Measurements from ENCODE around the gene SMAD7. TPM values are rescaled to one million over a fixed set of nuclear protein-coding genes. Genes with fewer than 3 reads are reported as not detected.

The SMAD7 gene
- total RNA-seq, 4 donors from 2014 or later = 22.5 to 54.9 (median 40.0) TPM

DNA sequence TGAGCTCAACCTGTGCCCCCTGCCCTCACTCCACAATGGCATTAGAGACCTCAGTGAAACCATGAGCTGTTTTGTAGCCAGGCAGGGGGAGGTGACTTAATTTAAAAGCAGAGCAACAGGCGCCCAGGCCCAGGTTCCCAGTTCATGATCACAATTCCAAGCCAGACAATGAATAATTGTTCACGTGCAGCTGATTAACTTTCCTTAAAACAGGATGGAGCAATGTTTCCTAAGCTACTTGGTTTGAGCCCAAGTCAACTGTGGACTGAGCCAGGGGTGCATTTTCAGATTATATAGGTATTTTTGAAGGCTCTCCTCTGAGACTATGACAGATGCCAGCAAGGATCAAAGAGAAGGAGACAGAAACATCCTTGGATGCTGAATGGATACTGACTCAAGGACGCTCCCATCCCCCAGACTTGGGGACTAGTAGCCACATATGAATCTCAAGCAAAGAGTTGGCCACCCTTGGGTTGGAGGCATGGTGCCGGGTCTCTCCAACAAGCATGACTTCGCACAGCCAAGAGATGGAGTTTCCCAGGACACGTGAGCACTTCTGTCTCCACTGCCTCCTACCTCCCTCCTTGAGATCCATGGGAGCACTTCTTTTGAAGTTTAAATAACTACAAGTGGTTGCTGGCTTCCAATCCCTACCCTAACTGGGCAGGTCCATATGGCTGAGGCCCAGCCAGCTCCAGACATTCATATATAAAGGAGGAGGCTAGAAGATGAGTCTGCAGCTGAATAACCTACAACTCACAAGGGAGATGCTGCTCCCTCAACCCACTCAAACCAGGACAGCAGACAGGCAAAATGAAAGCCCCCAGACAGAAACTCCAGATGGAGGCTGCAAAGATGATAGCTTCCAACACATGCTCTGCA, 12.7 kb downstream of the SMAD7 start:
- H3K27me3 ChIP-seq = no peaks in the 10 kb centered on the region

DNA sequence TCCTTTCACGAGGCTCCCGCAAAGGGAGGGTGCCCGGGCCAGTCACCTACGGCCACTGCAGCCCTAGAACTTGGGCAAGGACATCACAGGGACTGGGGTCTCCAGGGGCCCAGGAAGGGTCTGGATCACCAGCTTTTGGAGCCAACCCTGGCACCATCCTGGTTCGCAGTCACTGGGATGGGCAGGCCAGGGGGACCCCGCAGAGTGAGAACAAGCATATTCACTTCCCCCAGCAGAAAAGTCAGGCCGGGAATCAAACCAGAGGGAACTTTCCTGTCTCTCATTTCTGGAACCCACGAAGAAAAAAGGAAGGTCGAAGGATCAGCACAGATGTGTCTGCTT, 15.4 kb downstream of the SMAD7 start:
- intact Hi-C loops (cut with DNase I) = no loop called here
- Histone ChIP-seq H3K4me1 (peaks cover 100% of the 10 kb centered on the region in 4 donors), H3K4me3 (peak overlapping the region in 3 of 4 donors; percentile 11 to 17 (median 11))

More for the DNA sequence above, 12.7 kb downstream of the SMAD7 start:
- H3K4me3 ChIP-seq = peak overlapping the region; percentile 40 to 50 (median 42)
- WGBS = 60% methylated on average over 6 of the region's 6 CpGs
- peaks cover 0 to 24% (median 7%) of the 10 kb centered on the region in 4 donors for H3K36me3 ChIP-seq
- H3K9me3 ChIP-seq = no peaks in the 10 kb centered on the region
- no peak for DNase-seq (ENCODE audit: extremely low spot score)
- peaks cover 100% of the 10 kb centered on the region in 4 donors for H3K4me1 ChIP-seq
- TF ChIP-seq POLR2AphosphoS5 (IDR thresholded peaks at IDR 0.05) = no peak
- TF ChIP-seq EP300 (IDR thresholded peaks at IDR 0.05) = no peak
- TF ChIP-seq POLR2A (IDR thresholded peaks at IDR 0.05; ENCODE audit: low read depth) = no peak
- TF ChIP-seq CTCF (IDR thresholded peaks at IDR 0.05) = no peak
- intact Hi-C loops (cut with DNase I) = no loop called here
- H3K27ac ChIP-seq (replicated peaks in 1 of 4) = peak overlapping the region; percentile 90 to 99 (median 98)

GRCh38 chr18:48934723-48935432, 15.9 kb downstream of the SMAD7 start:
- no peak for DNase-seq (ENCODE audit: extremely low spot score)
- peaks cover 0 to 5% (median 0%) of the 10 kb centered on the region in 4 donors for H3K36me3 ChIP-seq
- TF ChIP-seq CTCF (IDR thresholded peaks at IDR 0.05) = no peak
- TF ChIP-seq EP300 (IDR thresholded peaks at IDR 0.05) = no peak
- TF ChIP-seq POLR2AphosphoS5 (IDR thresholded peaks at IDR 0.05) = no peak
- no peak for TF ChIP-seq POLR2A (IDR thresholded peaks at IDR 0.05; ENCODE audit: low read depth)
- peak overlapping the region; percentile 11 to 40 (median 14) for H3K4me3 ChIP-seq
- no peaks in the 10 kb centered on the region for H3K27me3 ChIP-seq
- intact Hi-C loops (cut with DNase I) = no loop called here
- 36% methylated on average over 12 of the region's 14 CpGs for WGBS
- peaks cover 100% of the 10 kb centered on the region in 4 donors for H3K4me1 ChIP-seq
- H3K9me3 ChIP-seq = no peaks in the 10 kb centered on the region
- peak overlapping the region; percentile 83 to 97 (median 88) for H3K27ac ChIP-seq (replicated peaks in 1 of 4)

More for the DNA sequence above, 15.4 kb downstream of the SMAD7 start:
- Histone ChIP-seq H3K9me3 (no peaks in the 10 kb centered on the region), H3K36me3 (peaks cover 0 to 5% (median 0%) of the 10 kb centered on the region in 4 donors), H3K27ac (replicated peaks in 1 of 4) (peak overlapping the region; percentile 83 to 97 (median 88)), H3K27me3 (no peaks in the 10 kb centered on the region)
- no peak for TF ChIP-seq CTCF (IDR thresholded peaks at IDR 0.05)
- no peak for TF ChIP-seq POLR2A (IDR thresholded peaks at IDR 0.05; ENCODE audit: low read depth)
- no peak for TF ChIP-seq EP300 (IDR thresholded peaks at IDR 0.05)
- no peak for TF ChIP-seq POLR2AphosphoS5 (IDR thresholded peaks at IDR 0.05)
- DNase-seq (ENCODE audit: extremely low spot score) = no peak
- 67% methylated on average over 8 of the region's 9 CpGs for WGBS

GRCh38 chr18:48934415-48934722, 16.4 kb downstream of the SMAD7 start:
- DNase-seq (ENCODE audit: extremely low spot score) = no peak
- Histone ChIP-seq H3K4me1 (peaks cover 100% of the 10 kb centered on the region in 4 donors), H3K27me3 (no peaks in the 10 kb centered on the region), H3K36me3 (peaks cover 0 to 5% (median 0%) of the 10 kb centered on the region in 4 donors), H3K27ac (replicated peaks in 1 of 4) (peak overlapping the region; percentile 83 to 97 (median 88)), H3K9me3 (no peaks in the 10 kb centered on the region), H3K4me3 (peak overlapping the region in 3 of 4 donors; percentile 3 to 17 (median 11))
- TF ChIP-seq POLR2AphosphoS5 (IDR thresholded peaks at IDR 0.05) = no peak
- no peak for TF ChIP-seq POLR2A (IDR thresholded peaks at IDR 0.05; ENCODE audit: low read depth)
- TF ChIP-seq CTCF (IDR thresholded peaks at IDR 0.05) = no peak
- no peak for TF ChIP-seq EP300 (IDR thresholded peaks at IDR 0.05)
- intact Hi-C loops (cut with DNase I) = no loop called here
- 22% methylated on average over 3 of the region's 3 CpGs for WGBS

Measured in esophagus muscularis mucosa (tissue), 4 donors.